A673 (cell line): Measurements from ENCODE around the gene RPS6KA6.

Experiments
- EZH2 ChIP-seq: fragments of 200-600 bp; sonication (generic); IDR thresholded peaks from 2 replicates; pipeline ENCODE4 v1.6.1; 2017; ENCODE audit warnings: borderline replicate concordance, low read depth, mild to moderate bottlenecking, mixed read lengths, antibody characterized with exemption, low read length; ENCODE audit not compliant: poor library complexity, severe bottlenecking
- TF ChIP-seq, protein P1 (sequence below): fragments of 300-800, 200-600 bp; sonication (generic); conservative IDR thresholded peaks from 2 replicates; pipeline ENCODE4 v1.5.1; 2017; ENCODE audit warnings: low read depth, mild to moderate bottlenecking, antibody characterized with exemption, low read length, moderate library complexity, mixed read lengths

DNA sequence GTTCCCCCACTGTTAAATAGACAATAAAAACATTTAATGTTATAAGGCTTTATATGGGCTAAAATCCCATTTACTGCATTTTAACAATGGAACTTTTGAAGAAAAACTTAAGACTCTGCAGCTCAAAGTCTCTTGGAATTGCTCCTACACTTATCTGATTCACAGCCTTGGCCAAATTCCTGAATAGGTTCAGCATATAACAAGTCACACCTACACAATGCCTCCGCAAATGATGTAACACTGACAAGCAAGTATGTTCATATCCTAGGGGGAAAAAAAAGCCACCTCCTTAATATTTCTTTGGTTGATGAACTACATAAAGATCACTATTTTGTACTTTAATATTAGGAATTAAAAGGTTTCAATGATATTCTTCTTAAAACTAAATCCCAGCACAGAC is 34.5 kb downstream of the RPS6KA6 start:
- TF ChIP-seq, protein P1, sequence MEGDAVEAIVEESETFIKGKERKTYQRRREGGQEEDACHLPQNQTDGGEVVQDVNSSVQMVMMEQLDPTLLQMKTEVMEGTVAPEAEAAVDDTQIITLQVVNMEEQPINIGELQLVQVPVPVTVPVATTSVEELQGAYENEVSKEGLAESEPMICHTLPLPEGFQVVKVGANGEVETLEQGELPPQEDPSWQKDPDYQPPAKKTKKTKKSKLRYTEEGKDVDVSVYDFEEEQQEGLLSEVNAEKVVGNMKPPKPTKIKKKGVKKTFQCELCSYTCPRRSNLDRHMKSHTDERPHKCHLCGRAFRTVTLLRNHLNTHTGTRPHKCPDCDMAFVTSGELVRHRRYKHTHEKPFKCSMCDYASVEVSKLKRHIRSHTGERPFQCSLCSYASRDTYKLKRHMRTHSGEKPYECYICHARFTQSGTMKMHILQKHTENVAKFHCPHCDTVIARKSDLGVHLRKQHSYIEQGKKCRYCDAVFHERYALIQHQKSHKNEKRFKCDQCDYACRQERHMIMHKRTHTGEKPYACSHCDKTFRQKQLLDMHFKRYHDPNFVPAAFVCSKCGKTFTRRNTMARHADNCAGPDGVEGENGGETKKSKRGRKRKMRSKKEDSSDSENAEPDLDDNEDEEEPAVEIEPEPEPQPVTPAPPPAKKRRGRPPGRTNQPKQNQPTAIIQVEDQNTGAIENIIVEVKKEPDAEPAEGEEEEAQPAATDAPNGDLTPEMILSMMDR, result no peak
- no peak for TF ChIP-seq EZH2
